ENCODE data around the gene BCKDK.

BCKDK gene

DNA sequence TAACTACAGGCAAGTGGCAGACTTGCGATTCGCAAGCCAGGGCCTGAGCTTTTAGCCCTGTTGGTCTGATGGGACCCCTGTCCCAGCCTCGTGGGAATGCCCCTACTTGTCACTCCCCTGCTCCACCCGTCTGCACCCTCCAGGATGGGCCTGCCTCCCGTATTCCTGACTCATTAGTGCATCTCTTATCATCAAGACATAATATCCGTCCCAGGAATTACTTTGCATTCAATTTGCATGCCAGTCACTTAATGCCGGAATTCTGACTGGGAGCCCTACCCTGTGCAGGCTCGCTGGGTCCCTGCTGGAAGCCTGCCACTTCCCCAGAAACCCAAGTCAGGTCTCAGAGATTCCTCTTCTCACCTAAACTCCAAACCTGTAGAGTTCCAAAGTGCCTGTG lies 22.8 kb upstream of the BCKDK start:
- H3K27ac ChIP-seq: peak overlapping the region; percentile 13
- H3K9me3 ChIP-seq: no peaks in the 10 kb centered on the region
- H3K36me3 ChIP-seq: peaks cover 84% of the 10 kb centered on the region
- TF ChIP-seq, protein P1, sequence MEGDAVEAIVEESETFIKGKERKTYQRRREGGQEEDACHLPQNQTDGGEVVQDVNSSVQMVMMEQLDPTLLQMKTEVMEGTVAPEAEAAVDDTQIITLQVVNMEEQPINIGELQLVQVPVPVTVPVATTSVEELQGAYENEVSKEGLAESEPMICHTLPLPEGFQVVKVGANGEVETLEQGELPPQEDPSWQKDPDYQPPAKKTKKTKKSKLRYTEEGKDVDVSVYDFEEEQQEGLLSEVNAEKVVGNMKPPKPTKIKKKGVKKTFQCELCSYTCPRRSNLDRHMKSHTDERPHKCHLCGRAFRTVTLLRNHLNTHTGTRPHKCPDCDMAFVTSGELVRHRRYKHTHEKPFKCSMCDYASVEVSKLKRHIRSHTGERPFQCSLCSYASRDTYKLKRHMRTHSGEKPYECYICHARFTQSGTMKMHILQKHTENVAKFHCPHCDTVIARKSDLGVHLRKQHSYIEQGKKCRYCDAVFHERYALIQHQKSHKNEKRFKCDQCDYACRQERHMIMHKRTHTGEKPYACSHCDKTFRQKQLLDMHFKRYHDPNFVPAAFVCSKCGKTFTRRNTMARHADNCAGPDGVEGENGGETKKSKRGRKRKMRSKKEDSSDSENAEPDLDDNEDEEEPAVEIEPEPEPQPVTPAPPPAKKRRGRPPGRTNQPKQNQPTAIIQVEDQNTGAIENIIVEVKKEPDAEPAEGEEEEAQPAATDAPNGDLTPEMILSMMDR (IDR thresholded peaks at IDR 0.05): no peak
- no peak overlapping the region for H3K4me3 ChIP-seq (ENCODE audit: low read depth in 1 of 2, low read length in 1 of 2)
- no peaks in the 10 kb centered on the region for H3K27me3 ChIP-seq
- peaks cover 0 to 3% of the 10 kb centered on the region in 2 experiments for H3K4me1 ChIP-seq (ENCODE audit: control insufficient read depth in 1 of 2, insufficient read depth in 1 of 2, low read depth in 1 of 2, low read length in 1 of 2)

DNA sequence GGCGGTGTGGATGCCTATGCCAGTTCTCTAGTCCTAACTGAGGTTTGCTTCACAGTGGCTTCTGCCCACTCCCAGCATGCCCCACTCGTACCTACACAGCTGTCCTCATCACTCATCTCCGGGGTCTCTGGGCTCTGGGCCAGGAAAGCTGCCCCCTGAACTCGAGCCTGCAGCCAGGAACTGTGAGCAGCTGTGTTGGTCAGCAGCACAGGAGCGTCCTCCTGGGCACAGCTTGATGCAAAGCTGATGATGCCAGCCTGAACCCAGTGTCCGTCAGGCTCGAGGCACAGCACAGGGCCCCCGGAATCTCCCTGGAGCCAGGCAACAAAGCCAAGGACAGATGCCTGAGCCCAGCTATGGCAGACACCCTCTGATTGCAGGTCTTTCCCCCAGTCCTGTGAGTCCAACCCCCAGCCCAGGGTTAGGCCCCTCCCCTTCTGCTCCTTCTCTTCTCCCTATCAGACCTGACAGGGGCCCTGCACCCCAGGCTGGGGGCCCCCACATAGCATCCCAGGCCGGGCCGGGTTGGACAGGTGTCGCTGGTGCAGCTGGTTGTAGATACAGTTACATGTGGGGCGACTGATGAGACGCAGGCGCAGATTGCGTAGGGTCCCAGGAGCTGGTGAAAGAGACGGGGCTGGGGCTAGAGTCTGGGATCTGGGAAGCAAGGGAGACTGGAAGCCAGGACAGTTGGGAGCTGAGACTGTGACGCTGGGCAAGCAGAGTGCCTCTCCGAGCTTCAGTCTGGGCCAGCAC lies 22.1 kb upstream of the BCKDK start:
- H3K27me3 ChIP-seq: no peaks in the 10 kb centered on the region
- no peak overlapping the region for H3K27ac ChIP-seq
- H3K9me3 ChIP-seq: no peaks in the 10 kb centered on the region
- peaks cover 81% of the 10 kb centered on the region for H3K36me3 ChIP-seq
- H3K4me3 ChIP-seq (ENCODE audit: low read depth in 1 of 2, low read length in 1 of 2): no peak overlapping the region
- peaks cover 0 to 3% of the 10 kb centered on the region in 2 experiments for H3K4me1 ChIP-seq (ENCODE audit: control insufficient read depth in 1 of 2, insufficient read depth in 1 of 2, low read depth in 1 of 2, low read length in 1 of 2)
- TF ChIP-seq, protein P1 (IDR thresholded peaks at IDR 0.05): no peak

DNA sequence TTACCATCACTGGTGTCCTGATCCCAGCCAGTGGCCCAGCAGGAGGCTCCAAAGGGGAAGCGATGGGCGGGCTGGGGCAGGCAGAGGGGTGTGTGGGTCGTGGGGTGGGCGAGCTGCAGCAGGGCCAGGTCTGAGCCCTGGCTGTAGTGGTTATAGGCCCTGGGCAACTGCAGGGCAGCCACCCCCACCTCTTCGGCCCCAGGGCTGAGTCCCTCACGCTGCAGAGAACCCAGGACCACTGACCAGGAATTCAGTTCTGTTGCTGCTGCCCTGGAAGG lies 21.6 kb upstream of the BCKDK start:
- TF ChIP-seq, protein P1 (IDR thresholded peaks at IDR 0.05): no peak
- H3K36me3 ChIP-seq: peaks cover 76% of the 10 kb centered on the region
- no peaks in the 10 kb centered on the region for H3K27me3 ChIP-seq

DNA sequence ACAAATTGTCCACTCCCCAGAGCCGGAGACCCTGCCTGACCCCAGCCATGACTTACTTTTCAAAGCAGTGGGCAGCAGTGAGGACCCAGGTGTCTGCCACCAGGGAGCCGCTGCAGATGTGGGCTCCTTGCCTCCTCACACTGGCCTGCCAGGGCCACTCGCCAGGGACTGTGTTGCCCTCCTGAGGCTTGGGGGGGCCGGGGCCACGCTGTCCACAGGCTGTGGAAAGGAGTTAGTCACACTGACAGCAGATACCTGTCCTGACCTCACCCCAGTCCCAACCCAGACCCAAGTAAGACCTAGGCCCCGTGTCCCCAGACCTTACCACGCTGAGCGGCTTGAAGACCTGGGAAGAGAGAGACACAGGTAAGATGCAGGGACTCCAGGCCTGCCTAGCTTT lies 20.7 kb upstream of the BCKDK start:
- Histone ChIP-seq H3K36me3 (peaks cover 66% of the 10 kb centered on the region), H3K4me1 (ENCODE audit: control insufficient read depth in 1 of 2, insufficient read depth in 1 of 2, low read depth in 1 of 2, low read length in 1 of 2) (peaks cover 0 to 3% of the 10 kb centered on the region in 2 experiments), H3K9me3 (no peaks in the 10 kb centered on the region), H3K27ac (no peak overlapping the region), H3K4me3 (ENCODE audit: low read depth in 1 of 2, low read length in 1 of 2) (no peak overlapping the region), H3K27me3 (no peaks in the 10 kb centered on the region)
- TF ChIP-seq, protein P1 (IDR thresholded peaks at IDR 0.05): no peak

More for the DNA sequence above, 21.6 kb upstream of the BCKDK start:
- Histone ChIP-seq H3K4me3 (ENCODE audit: low read depth in 1 of 2, low read length in 1 of 2) (no peak overlapping the region), H3K9me3 (no peaks in the 10 kb centered on the region), H3K4me1 (ENCODE audit: control insufficient read depth in 1 of 2, insufficient read depth in 1 of 2, low read depth in 1 of 2, low read length in 1 of 2) (peaks cover 0 to 3% of the 10 kb centered on the region in 2 experiments), H3K27ac (no peak overlapping the region)

DNA sequence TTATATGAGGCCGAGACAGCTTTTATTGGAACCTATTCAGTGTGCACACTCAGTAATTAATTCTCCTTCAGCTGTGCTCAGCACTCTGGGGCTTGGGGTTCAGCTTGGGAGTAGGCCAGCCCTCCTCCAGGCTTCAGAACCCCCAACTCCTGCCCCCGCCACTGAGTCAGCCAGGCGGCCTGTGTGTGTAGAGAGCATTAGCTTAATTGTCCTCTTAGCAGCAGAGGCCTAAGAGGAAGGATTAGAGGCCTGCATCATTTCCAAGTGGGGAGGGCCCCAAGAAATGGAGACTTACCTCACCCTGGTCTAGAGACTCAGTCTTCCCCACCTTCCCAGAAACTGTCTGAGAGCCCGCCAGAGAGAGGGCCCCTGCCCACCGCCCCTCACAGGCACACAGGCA lies 20.2 kb upstream of the BCKDK start:
- no peak overlapping the region for H3K27ac ChIP-seq
- H3K4me1 ChIP-seq (ENCODE audit: control insufficient read depth in 1 of 2, insufficient read depth in 1 of 2, low read depth in 1 of 2, low read length in 1 of 2): peaks cover under 1 to 3% of the 10 kb centered on the region in 2 experiments
- H3K36me3 ChIP-seq: peaks cover 61% of the 10 kb centered on the region
- no peaks in the 10 kb centered on the region for H3K9me3 ChIP-seq
- TF ChIP-seq, protein P1 (IDR thresholded peaks at IDR 0.05): no peak
- H3K27me3 ChIP-seq: no peaks in the 10 kb centered on the region
- no peak overlapping the region for H3K4me3 ChIP-seq (ENCODE audit: low read depth in 1 of 2, low read length in 1 of 2)

Measured in neutrophil (primary cell).